HepG2 (cell line): ENCODE results near the gene GPRC5B. TPM values are rescaled to one million over a fixed set of nuclear protein-coding genes. Genes with fewer than 3 reads are reported as not detected.

Experiments
- ATAC-seq: fragments of 200-7000 bp; cut with Tn5 transposase; 3 replicates; pipeline ENCODE4 v1.9.1; 2020; ENCODE audit warnings: mild to moderate bottlenecking, moderate library complexity
- BruUV-seq: library from RNA; stranded (reverse); fragments of 400-500 nt; replicated peaks from 2 replicates; lab custom pipeline; 2021; lab: Mats Ljungman, UMichigan
- CTCF ChIA-PET: fragments of 300-600 bp; formaldehyde crosslinking; extraction: SDS; loops from one replicate; lab custom pipeline; 2021; ENCODE audit warnings: low total read pairs, inconsistent platforms, low intra/inter-chr PET ratio; lab: Yijun Ruan, JAX
- POLR2A ChIA-PET: fragments of 350-600 bp; sonication (Branson Sonifier 250); formaldehyde crosslinking; loops from one replicate; lab custom pipeline; 2020; ENCODE audit warnings: antibody characterized with exemption, inconsistent platforms; lab: Yijun Ruan, JAX
- DNase-seq: peaks from one replicate; pipeline ENCODE4 v3.0.0-alpha.2; 2015; ENCODE audit warnings: low spot score
- FAIRE-seq: peaks from 3 replicates; lab custom pipeline; 2011; peaks lifted over from hg19 to GRCh38; lab: Jason Lieb, UNC
- H2AFZ ChIP-seq: one replicate; pipeline ENCODE4 v1.6.1; 2011; ENCODE audit warnings: low read length, inconsistent platforms
- H3K27ac ChIP-seq: fragments of 300-600 bp; 3 replicates; pipeline ENCODE4 v1.8.0; 2011; ENCODE audit warnings: mixed run types, mild to moderate bottlenecking, mixed read lengths, low read length, inconsistent platforms; ENCODE audit not compliant: insufficient read depth; ENCODE audit errors: extremely low read length
- H3K27me3 ChIP-seq, 2 experiments: fragments of 200-600 bp in 1 of 2; 2 replicates in 1 of 2; 3 replicates in 1 of 2; pipeline versions ENCODE4 v1.6.0 to v1.8.0; 2011; ENCODE audit warnings: low read length in 2 of 2, mild to moderate bottlenecking in 2 of 2, moderate library complexity in 2 of 2, inconsistent platforms in 1 of 2; ENCODE audit not compliant: insufficient read depth in 2 of 2, control insufficient read depth in 1 of 2
- H3K36me3 ChIP-seq, 2 experiments: fragments of 200-600 bp in 1 of 2; replicated peaks in 1 of 2; 2 replicates in 1 of 2; 3 replicates in 1 of 2; pipeline versions ENCODE4 v1.5.1 to v1.8.0; 2011; ENCODE audit warnings: low read length in 2 of 2, inconsistent platforms in 1 of 2; ENCODE audit not compliant: insufficient read depth in 2 of 2, control insufficient read depth in 1 of 2
- H3K4me1 ChIP-seq: 2 replicates; pipeline ENCODE4 v1.5.1; 2012; ENCODE audit warnings: low read length, inconsistent platforms; ENCODE audit not compliant: insufficient read depth
- H3K4me2 ChIP-seq: 2 replicates; pipeline ENCODE4 v1.6.0; 2011; ENCODE audit warnings: low read depth, low read length, inconsistent platforms
- H3K4me3 ChIP-seq, 3 experiments: fragments of 200-600 bp in 1 of 3; sonication (generic), shearing (Covaris generic) in 1 of 3; replicated peaks in 1 of 3; 2 replicates each; pipeline ENCODE4 v1.5.1; 2011 to 2016; ENCODE audit warnings: low read length in 3 of 3, inconsistent platforms in 2 of 3, low read depth in 2 of 3, mild to moderate bottlenecking in 2 of 3, control low read depth in 1 of 3, mixed read lengths in 1 of 3; ENCODE audit not compliant: insufficient read depth in 1 of 3
- H3K79me2 ChIP-seq: one replicate; pipeline ENCODE4 v1.6.1; 2011; ENCODE audit warnings: low read length, inconsistent platforms; ENCODE audit not compliant: insufficient read depth
- H3K9ac ChIP-seq: 2 replicates; pipeline ENCODE4 v1.6.0; 2011; ENCODE audit warnings: mild to moderate bottlenecking, low read depth, low read length, inconsistent platforms; ENCODE audit not compliant: insufficient read depth
- H3K9me3 ChIP-seq: 2 replicates; pipeline ENCODE4 v1.5.1; 2012; ENCODE audit warnings: mild to moderate bottlenecking, low read length
- H4K20me1 ChIP-seq: 2 replicates; pipeline ENCODE4 v1.6.0; 2011; ENCODE audit warnings: inconsistent platforms, mild to moderate bottlenecking, low read length, moderate library complexity; ENCODE audit not compliant: insufficient read depth
- NR2F6 ChIP-seq, 2 experiments: IDR thresholded peaks; 2 replicates each; pipeline ENCODE4 v1.6.1; 2016; ENCODE audit warnings: antibody characterized with exemption in 1 of 2, mild to moderate bottlenecking in 1 of 2
- SMAD9 ChIP-seq: sonication (generic); formaldehyde crosslinking; IDR thresholded peaks from 2 replicates; pipeline ENCODE4 v1.5.1; 2020; ENCODE audit warnings: mild to moderate bottlenecking, missing genetic modification reagents
- TSC22D2 ChIP-seq: sonication (generic); formaldehyde crosslinking; IDR thresholded peaks from 2 replicates; pipeline ENCODE4 v1.5.1; 2020; ENCODE audit warnings: missing genetic modification reagents, mild to moderate bottlenecking, borderline replicate concordance
- ZNF367 ChIP-seq: sonication (generic); formaldehyde crosslinking; IDR thresholded peaks from 2 replicates; pipeline ENCODE4 v1.4.0; 2020; ENCODE audit warnings: missing genetic modification reagents, borderline replicate concordance
- ZNF44 ChIP-seq: sonication (generic); formaldehyde crosslinking; IDR thresholded peaks from 2 replicates; pipeline ENCODE4 v1.5.1; 2020; ENCODE audit warnings: mild to moderate bottlenecking, missing genetic modification reagents
- WGBS: methylation state at CpG from one replicate; pipeline ENCODE4 v1.1.6; 2017; ENCODE audit warnings: low lambda C conversion rate; 5-methylcytosine and 5-hydroxymethylcytosine counted together
- in situ Hi-C: cut with HindIII; loops from 2 replicates; pipeline ENCODE4 v1.10.0; 2017; ENCODE audit warnings: low pct_unique_long_range_greater_than_20kb; ENCODE audit not compliant: extremely low pct_ligation_motif_present
- intact Hi-C: fragments of 100-400 bp; cut with micrococcal nuclease; formaldehyde crosslinking; loops from one replicate; pipeline ENCODE4 v1.10.0; 2022; ENCODE audit not compliant: unreplicated experiment
- polyA plus RNA-seq, 8 experiments: library from polyadenylated mRNA; depleted of rRNA in 3 of 8; stranded (reverse) in 7 of 8; unstranded in 1 of 8; fragments of >200 nt; fragmentation: Illumina TruSeq in 4 of 8; extraction: Trizol in 4 of 8; gene quantifications; 2 replicates each; pipeline versions ENCODE4 v1.2.1 to v1.2.3, GENCODE V29; 2011 to 2016; ENCODE audit warnings: low read depth in 4 of 8, missing spikeins in 1 of 8, mixed read lengths in 1 of 8; ENCODE audit not compliant: insufficient read depth in 1 of 8
- total RNA-seq, 5 experiments: library from RNA; depleted of rRNA; stranded (reverse); fragments of >200 nt; fragmentation: Illumina TruSeq; extraction: Trizol; gene quantifications; 2 replicates each; pipeline ENCODE4 v1.2.3, GENCODE V29; 2016; ENCODE audit warnings: low read depth in 1 of 5
- TF ChIP-seq, protein P1 (sequence below): sonication (generic); formaldehyde crosslinking; IDR thresholded peaks from 2 replicates; pipeline ENCODE4 v1.5.0; 2020; ENCODE audit warnings: mild to moderate bottlenecking, missing genetic modification reagents
- TF ChIP-seq, protein P2 (sequence below), 2 experiments: sonication (generic) in 1 of 2; formaldehyde crosslinking in 1 of 2; IDR thresholded peaks; 2 replicates each; pipeline versions ENCODE4 v1.6.1 to v1.9.0; 2014 to 2022; ENCODE audit warnings: antibody characterized with exemption in 1 of 2, borderline replicate concordance in 1 of 2, inconsistent platforms in 1 of 2, low read depth in 1 of 2, missing genetic modification reagents in 1 of 2
- TF ChIP-seq, protein P3 (sequence below): sonication (generic); formaldehyde crosslinking; IDR thresholded peaks from 2 replicates; pipeline ENCODE4 v1.4.0; 2020; ENCODE audit warnings: missing genetic modification reagents, mild to moderate bottlenecking, borderline replicate concordance

The GPRC5B gene
- total and polyA plus RNA-seq, 2 of the 13 experiments (the other 11 are each of a cell fraction or from before 2014, with no cell fraction given): 0.46 to 0.53 TPM

DNA sequence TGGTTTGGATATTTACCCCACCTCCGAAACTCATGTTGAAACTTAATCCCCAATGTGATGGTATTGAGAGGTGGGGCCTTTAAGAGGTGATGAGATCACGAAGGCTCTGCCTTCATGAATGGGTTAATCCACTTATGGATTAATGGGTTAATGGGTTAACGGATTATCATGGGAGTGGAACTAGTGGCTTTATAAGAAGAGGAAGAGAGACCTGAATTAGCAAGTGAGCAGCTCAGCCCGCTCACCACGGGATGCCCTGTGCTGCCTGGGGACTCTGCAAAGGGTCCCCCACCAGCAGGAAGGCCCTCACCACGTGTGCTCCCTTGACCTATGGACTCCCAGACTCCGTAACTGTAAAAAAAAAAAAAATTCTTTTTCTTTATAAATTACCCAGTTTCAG, 16.5 kb upstream of the GPRC5B start (continued):
- no peak for TF ChIP-seq ZNF367 (CRISPR knock-in tag)
- TF ChIP-seq, protein P1, sequence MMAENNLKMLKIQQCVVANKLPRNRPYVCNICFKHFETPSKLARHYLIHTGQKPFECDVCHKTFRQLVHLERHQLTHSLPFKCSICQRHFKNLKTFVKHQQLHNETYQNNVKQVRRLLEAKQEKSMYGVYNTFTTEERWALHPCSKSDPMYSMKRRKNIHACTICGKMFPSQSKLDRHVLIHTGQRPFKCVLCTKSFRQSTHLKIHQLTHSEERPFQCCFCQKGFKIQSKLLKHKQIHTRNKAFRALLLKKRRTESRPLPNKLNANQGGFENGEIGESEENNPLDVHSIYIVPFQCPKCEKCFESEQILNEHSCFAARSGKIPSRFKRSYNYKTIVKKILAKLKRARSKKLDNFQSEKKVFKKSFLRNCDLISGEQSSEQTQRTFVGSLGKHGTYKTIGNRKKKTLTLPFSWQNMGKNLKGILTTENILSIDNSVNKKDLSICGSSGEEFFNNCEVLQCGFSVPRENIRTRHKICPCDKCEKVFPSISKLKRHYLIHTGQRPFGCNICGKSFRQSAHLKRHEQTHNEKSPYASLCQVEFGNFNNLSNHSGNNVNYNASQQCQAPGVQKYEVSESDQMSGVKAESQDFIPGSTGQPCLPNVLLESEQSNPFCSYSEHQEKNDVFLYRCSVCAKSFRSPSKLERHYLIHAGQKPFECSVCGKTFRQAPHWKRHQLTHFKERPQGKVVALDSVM (CRISPR knock-in tag): no peak

DNA sequence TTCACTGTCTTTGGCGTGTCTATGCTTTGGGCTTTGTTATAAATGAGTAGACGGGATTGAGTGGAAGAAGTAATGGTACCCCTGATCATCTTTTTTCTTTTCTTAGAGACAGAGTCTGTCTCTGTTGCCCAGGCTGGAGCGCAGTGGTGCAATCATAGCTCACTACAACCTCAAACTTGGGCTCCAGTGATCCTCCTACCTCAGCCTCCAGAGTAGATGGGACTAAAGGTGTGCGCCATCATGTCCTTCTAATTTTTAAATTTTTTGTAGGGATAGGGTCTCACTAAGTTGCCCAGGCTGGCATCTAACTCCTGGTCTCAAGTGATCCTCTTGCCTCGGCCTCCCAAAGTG, 14.9 kb upstream of the GPRC5B start:
- FAIRE-seq: no peak
- Histone ChIP-seq H3K9ac (no peak overlapping the region), H3K79me2 (no peaks in the 10 kb centered on the region), H3K27me3 (peaks cover 0 to 11% of the 10 kb centered on the region in 2 experiments; a peak in 3 of 5 replicates), H3K9me3 (no peaks in the 10 kb centered on the region), H3K4me1 (no peaks in the 10 kb centered on the region), H3K4me2 (no peak overlapping the region), H3K27ac (no peak overlapping the region), H3K36me3 (no peaks in the 10 kb centered on the region), H3K4me3 (no peak overlapping the region), H4K20me1 (no peaks in the 10 kb centered on the region), H2AFZ (no peak overlapping the region)
- BruUV-seq: no TSS peak
- 37% methylated on average over 5 of the region's 5 CpGs for WGBS
- TF ChIP-seq, protein P2, sequence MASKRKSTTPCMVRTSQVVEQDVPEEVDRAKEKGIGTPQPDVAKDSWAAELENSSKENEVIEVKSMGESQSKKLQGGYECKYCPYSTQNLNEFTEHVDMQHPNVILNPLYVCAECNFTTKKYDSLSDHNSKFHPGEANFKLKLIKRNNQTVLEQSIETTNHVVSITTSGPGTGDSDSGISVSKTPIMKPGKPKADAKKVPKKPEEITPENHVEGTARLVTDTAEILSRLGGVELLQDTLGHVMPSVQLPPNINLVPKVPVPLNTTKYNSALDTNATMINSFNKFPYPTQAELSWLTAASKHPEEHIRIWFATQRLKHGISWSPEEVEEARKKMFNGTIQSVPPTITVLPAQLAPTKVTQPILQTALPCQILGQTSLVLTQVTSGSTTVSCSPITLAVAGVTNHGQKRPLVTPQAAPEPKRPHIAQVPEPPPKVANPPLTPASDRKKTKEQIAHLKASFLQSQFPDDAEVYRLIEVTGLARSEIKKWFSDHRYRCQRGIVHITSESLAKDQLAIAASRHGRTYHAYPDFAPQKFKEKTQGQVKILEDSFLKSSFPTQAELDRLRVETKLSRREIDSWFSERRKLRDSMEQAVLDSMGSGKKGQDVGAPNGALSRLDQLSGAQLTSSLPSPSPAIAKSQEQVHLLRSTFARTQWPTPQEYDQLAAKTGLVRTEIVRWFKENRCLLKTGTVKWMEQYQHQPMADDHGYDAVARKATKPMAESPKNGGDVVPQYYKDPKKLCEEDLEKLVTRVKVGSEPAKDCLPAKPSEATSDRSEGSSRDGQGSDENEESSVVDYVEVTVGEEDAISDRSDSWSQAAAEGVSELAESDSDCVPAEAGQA (IDR thresholded peaks at IDR 0.05; ENCODE audit: low read depth): no peak
- TF ChIP-seq, protein P2 (CRISPR knock-in tag; IDR thresholded peaks at IDR 0.05; ENCODE audit: borderline replicate concordance): no peak
- TF ChIP-seq, protein P3, sequence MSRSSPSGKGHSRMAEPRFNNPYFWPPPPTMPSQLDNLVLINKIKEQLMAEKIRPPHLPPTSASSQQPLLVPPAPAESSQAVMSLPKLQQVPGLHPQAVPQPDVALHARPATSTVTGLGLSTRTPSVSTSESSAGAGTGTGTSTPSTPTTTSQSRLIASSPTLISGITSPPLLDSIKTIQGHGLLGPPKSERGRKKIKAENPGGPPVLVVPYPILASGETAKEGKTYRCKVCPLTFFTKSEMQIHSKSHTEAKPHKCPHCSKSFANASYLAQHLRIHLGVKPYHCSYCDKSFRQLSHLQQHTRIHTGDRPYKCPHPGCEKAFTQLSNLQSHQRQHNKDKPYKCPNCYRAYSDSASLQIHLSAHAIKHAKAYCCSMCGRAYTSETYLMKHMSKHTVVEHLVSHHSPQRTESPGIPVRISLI (CRISPR knock-in tag): peak; percentile 0; the same call in 1 of the 2 replicates
- 0 out of 2 replicates have a peak, but pooled peaks have one; percentile 27 for TF ChIP-seq TSC22D2 (CRISPR knock-in tag)
- 0 out of 2 replicates have a peak, but pooled peaks have one; percentile 11 for TF ChIP-seq NR2F6 (IDR thresholded peaks at IDR 0.05)
- TF ChIP-seq NR2F6 (CRISPR knock-in tag; IDR thresholded peaks at IDR 0.05): no peak
- TF ChIP-seq SMAD9: no peak
- no peak for TF ChIP-seq ZNF44 (CRISPR knock-in tag)
- ATAC-seq: no peak; the same call in 2 of the 3 replicates
- DNase-seq: no peak
- in situ Hi-C loops (loop anchor here (5.0 kb wide), 1 partner anchor 488 kb away; no protein-coding TSS in a partner anchor), intact Hi-C loops (loop anchor here (2.0 kb wide), 1 partner anchor 483 kb away; no protein-coding TSS in a partner anchor)
- ChIA-PET POLR2A (interaction anchor here (0.7 kb wide), 1 partner anchor 8 kb away, joined by 3 read pairs; no protein-coding TSS in a partner anchor), CTCF (interaction anchor here (0.8 to 2.1 kb wide), 5 partner anchors 8 to 486 kb away, joined by 3 to 12 read pairs (median 6); no protein-coding TSS in a partner anchor)
